GM18907 (cell line): ENCODE data around the gene KCNAB2.

ENCODE experiments used
- ATAC-seq: cut with Tn5 transposase; IDR thresholded peaks from one replicate; pipeline ENCODE4 v1.9.1; 2021; ENCODE audit warnings: mild to moderate bottlenecking, moderate library complexity; ENCODE audit not compliant: unreplicated experiment

The KCNAB2 gene

DNA sequence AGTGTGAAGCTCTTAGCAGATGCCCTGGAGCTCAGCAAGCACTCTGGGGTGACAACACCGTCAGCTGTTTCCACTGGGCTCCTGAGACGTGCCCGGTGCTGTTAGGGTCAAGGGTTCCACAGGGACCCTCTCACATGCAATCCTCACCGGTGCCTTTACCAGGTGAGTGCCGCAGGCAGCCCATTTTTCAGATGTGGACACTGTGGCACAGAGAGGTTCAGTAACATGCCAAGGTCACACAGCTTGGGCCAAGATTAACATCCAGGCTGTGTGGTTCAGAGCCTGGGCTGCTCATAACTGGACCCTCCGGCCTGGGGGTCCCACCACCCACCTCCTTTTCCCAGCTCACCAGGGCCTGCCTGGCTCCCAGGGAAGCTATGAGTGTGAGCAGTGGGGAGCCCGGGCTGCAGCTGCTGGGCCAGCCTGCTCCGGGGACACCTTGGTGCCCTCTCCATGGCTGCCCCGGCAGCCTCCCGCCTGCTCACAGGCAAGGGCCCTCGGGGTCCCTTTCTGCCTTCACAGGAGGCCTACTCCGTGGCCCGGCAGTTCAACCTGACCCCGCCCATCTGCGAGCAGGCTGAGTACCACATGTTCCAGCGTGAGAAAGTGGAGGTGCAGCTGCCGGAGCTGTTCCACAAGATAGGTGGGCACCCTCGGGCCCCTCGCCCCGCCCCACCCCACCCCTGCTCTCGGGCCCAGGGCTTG is 49.3 kb downstream of the KCNAB2 start:
- ATAC-seq, result no peak

GRCh38 chr1:6095511-6096242 is 50.0 kb downstream of the KCNAB2 start:
- no peak for ATAC-seq

- no peak for ATAC-seq
Measured at GRCh38 chr1:6096243-6097116, 50.8 kb downstream of the KCNAB2 start.

GRCh38 chr1:6097117-6097595 is 51.5 kb downstream of the KCNAB2 start:
- no peak for ATAC-seq

GRCh38 chr1:6097824-6098223 is 52.1 kb downstream of the KCNAB2 start:
- ATAC-seq, result no peak

- ATAC-seq, result no peak
Measured at GRCh38 chr1:6098303-6099215, 52.9 kb downstream of the KCNAB2 start.

DNA sequence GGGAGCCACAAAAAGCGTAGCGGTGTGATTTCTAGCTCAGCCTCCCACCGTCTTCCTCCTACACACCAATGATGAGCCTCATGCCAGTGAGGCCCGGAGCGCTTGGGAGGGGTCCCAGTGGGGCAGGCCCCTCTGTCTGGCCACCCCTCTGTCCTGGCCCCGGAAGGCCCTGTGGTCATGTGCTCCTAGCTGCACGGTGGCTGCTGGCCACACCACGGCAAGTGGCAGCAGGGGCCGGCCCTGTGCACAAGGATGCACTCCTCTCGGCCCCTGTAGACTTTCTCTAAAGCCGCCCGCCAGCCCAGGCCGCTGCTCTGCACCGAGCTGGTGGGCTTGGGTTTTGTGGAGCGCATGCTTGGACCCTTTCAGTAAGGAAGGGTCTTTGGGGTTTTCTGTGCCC is 53.6 kb downstream of the KCNAB2 start:
- no peak for ATAC-seq

- no peak for ATAC-seq
Measured at GRCh38 chr1:6099787-6100765, 54.4 kb downstream of the KCNAB2 start.

DNA sequence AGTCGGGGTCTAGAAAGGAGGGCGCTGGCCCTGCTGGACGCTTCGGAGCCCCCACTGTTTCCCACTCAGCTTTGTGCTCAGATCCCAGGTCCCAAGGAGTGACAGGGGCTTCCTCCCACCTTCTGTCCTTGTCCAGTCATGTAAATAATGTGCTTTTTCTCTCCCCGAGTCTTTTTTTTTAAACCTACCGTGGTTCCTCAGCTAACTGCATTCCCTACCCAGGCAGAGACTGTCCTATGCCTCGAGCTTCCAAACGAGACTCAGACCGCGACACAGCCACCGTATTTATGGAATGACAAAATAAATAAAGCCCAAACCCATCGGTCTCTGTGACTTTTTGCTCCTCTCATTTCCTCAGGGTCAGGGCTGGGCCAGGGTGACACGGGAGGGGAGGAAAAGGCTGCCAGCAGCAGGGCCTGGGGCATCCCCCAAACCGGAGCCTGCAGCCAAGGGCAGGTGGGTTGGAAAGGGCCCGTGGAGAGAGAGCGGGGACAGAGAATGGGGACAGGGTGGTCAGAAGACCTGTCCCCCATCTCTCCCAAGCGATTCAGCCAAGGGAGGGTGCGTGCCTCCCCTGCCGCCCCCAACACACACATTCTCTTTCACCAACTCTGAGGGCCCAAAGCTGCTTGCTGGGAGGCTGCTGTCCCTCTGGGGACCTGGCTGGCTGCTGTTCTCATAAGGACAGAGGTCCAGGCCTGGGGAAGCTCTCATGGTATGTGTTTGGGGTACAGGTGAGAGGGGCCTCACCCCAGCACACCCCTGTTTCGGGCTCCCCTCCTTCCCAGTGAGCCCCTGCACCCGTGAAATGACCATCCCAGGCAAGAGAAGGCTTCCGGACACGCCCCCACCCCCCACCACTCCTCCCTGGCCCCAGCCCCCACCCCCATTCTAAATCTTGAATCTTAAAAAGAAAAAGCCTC is 55.4 kb downstream of the KCNAB2 start:
- ATAC-seq, result no peak

- no peak for ATAC-seq
Measured at GRCh38 chr1:6101826-6102531, 56.3 kb downstream of the KCNAB2 start.

- no peak for ATAC-seq
Measured at GRCh38 chr1:6102532-6102845, 56.8 kb downstream of the KCNAB2 start.

DNA sequence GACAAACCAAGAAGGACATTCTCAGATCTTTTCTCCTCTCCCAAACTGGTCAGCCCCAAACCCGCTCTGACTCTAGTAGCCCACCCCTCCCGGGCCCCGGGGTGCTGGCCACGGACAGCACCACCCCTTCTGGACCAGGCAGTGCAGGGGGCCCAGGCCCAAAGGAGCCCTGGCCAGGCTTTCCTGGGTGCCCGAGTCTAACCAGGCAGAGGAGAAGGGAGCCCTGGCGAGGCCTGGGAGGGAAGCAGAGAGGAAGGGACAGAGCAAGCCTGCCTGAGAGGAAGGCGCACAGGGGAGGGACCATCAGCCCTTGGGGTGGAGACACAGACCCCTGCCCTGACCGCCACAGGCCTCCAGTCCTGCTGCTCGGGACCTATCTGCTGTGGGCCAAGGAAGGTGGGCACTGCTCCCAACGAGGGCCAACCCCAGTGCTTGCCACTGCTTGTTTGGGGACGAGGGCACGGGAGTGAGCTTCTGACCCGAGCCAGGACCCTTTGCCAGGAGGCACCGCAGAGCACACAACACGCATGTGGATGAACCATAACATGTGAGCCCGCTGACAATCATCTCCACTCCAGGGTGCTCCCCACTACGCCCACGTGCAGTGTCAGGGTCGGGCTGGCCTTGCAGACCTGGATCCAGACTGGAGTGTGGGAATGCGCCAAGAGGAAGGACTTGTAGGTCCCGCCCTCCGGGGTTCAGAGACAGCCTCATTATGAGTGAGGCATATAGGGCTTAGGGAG is 57.6 kb downstream of the KCNAB2 start:
- no peak for ATAC-seq

DNA sequence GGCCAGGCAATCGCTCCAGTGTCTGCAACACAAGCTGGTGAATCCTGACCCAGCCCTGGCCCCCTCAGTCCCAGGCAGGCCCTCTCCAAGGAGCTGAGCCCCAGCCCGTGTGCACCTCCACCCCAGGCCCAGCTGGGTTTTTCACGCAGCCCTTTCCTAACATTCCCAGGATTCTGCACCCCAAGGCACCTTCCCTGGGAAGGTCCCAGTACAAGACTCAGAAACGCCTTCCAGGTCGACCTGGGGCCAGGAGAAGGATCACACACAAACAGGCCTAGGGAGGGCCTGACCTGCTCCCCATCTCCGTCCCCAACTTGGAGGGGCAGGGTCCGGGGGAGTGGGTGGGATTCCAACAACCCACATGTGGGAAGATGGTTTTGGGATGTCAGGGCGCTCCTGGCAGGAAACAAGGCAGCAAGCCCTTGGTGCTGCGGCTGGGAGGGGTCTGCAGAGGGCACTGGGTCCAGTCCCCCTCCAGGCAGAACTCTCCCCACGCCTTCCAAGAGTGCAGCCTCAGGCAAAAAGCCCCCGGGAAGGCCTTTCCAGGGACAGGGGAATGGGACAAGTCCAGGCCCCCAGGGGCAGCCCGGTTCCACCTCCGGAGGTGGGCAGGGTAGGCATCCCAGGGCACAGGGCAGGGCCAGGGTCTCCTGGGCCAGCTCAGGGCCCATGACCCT is 58.3 kb downstream of the KCNAB2 start:
- no peak for ATAC-seq

GRCh38 chr1:6104631-6105030 is 58.9 kb downstream of the KCNAB2 start:
- ATAC-seq, result no peak

DNA sequence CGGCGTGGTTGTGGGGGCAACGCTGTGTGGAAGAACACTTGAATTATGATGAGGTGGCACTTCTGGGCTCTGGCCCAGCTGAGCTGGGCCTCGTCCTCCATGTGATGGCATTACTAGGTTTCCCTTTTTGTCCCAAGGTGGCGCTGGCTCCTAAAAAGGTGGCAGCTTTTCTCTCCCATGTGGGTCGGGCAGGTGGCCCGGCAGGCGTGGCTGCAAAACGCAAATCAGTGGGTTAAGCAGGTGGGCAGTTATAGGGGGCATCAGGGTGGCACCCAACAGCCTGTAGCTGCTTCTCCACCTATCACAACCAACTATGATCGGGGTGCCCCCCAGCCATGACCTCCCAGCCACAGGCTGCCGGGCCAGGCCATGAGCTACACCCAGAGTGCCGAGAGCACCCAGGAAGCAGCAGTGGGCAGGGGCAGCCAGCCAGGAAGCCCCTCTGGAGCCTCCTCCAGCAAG is 59.6 kb downstream of the KCNAB2 start:
- ATAC-seq, result no peak

- ATAC-seq, result no peak
Measured at GRCh38 chr1:6105763-6106162, 60.1 kb downstream of the KCNAB2 start.
